VCaP (cell line): ENCODE data around the gene SUPT5H.

ENCODE experiments used
- H3K27ac ChIP-seq: fragments of 450-650 bp; 2 replicates; pipeline ENCODE4 v1.5.1; 2017
- TF ChIP-seq, protein P1 (sequence below): fragments of 450-650 bp; conservative IDR thresholded peaks from 2 replicates; pipeline ENCODE4 v1.5.1; 2017; ENCODE audit warnings: mild to moderate bottlenecking, moderate library complexity

SUPT5H gene

DNA sequence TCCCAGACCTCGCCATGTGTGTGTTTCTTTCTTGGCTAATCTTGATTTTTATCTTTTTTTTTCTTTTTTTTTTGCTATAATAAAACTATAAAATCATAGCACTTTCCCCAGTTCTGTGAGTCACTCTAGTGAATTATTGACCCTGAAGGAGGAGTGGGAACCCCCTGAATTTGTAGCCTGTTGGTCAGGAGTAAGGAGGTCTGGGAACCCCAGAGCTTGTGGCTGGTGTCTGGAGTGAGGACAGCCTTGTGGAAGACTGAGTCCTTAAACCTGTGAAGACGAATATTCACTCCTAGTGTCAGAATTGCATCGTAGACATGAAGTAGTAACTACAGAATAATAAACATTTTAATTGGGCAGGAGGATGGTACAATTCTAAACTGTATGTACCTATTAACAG lies 79.8 kb downstream of the SUPT5H start:
- H3K27ac ChIP-seq, result no peak overlapping the region
- TF ChIP-seq, protein P1, sequence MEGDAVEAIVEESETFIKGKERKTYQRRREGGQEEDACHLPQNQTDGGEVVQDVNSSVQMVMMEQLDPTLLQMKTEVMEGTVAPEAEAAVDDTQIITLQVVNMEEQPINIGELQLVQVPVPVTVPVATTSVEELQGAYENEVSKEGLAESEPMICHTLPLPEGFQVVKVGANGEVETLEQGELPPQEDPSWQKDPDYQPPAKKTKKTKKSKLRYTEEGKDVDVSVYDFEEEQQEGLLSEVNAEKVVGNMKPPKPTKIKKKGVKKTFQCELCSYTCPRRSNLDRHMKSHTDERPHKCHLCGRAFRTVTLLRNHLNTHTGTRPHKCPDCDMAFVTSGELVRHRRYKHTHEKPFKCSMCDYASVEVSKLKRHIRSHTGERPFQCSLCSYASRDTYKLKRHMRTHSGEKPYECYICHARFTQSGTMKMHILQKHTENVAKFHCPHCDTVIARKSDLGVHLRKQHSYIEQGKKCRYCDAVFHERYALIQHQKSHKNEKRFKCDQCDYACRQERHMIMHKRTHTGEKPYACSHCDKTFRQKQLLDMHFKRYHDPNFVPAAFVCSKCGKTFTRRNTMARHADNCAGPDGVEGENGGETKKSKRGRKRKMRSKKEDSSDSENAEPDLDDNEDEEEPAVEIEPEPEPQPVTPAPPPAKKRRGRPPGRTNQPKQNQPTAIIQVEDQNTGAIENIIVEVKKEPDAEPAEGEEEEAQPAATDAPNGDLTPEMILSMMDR, result no peak
